ENCODE measurements around the gene SNX30.
A peak's percentile ranks its signal among the peaks of the same experiment; 100 is the strongest.

SNX30 gene

GRCh38 chr9:112750016-112750763 is at the start of gene SNX30 (continued):
- TF ChIP-seq, protein P1, sequence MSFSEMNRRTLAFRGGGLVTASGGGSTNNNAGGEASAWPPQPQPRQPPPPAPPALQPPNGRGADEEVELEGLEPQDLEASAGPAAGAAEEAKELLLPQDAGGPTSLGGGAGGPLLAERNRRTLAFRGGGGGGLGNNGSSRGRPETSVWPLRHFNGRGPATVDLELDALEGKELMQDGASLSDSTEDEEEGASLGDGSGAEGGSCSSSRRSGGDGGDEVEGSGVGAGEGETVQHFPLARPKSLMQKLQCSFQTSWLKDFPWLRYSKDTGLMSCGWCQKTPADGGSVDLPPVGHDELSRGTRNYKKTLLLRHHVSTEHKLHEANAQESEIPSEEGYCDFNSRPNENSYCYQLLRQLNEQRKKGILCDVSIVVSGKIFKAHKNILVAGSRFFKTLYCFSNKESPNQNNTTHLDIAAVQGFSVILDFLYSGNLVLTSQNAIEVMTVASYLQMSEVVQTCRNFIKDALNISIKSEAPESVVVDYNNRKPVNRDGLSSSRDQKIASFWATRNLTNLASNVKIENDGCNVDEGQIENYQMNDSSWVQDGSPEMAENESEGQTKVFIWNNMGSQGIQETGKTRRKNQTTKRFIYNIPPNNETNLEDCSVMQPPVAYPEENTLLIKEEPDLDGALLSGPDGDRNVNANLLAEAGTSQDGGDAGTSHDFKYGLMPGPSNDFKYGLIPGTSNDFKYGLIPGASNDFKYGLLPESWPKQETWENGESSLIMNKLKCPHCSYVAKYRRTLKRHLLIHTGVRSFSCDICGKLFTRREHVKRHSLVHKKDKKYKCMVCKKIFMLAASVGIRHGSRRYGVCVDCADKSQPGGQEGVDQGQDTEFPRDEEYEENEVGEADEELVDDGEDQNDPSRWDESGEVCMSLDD (tag by site-specific recombination; IDR thresholded peaks at IDR 0.05) = 0 out of 2 replicates have a peak, but pooled peaks have one; percentile 38
- TF ChIP-seq ZXDB (tag by site-specific recombination; IDR thresholded peaks at IDR 0.05) (peak; percentile 62), ZBTB17 (tag by site-specific recombination; IDR thresholded peaks at IDR 0.05) (peak; percentile 45), ZSCAN5A (tag by site-specific recombination; IDR thresholded peaks at IDR 0.05) (0 out of 2 replicates have a peak, but pooled peaks have one; percentile 46), FEZF1 (tag by site-specific recombination; IDR thresholded peaks at IDR 0.05) (no peak), ZNF341 (tag by site-specific recombination; IDR thresholded peaks at IDR 0.05; ENCODE audit: low read depth) (peak; percentile 57), ZNF514 (tag by site-specific recombination; IDR thresholded peaks at IDR 0.05) (no peak), ZNF660 (tag by site-specific recombination; IDR thresholded peaks at IDR 0.05) (no peak), HOXD13 (CRISPR knock-in tag; IDR thresholded peaks at IDR 0.05; ENCODE audit: borderline replicate concordance) (no peak), ZNF2 (tag by site-specific recombination; IDR thresholded peaks at IDR 0.05) (peak; percentile 53; the same call in 1 of the 2 replicates), ZNF311 (tag by site-specific recombination; IDR thresholded peaks at IDR 0.05; ENCODE audit: borderline replicate concordance) (no peak), ZNF366 (tag by site-specific recombination; conservative IDR thresholded peaks at IDR 0.05) (peak; percentile 87), ZNF335 (tag by site-specific recombination; conservative IDR thresholded peaks at IDR 0.05) (peak; percentile 94), ZNF610 (tag by site-specific recombination; IDR thresholded peaks at IDR 0.05; ENCODE audit: borderline replicate concordance) (0 out of 2 replicates have a peak, but pooled peaks have one; percentile 51), KLF9 (tag by site-specific recombination; IDR thresholded peaks at IDR 0.05; ENCODE audit: low read depth) (peak; percentile 90), SP3 (tag by site-specific recombination; IDR thresholded peaks at IDR 0.05) (peak; percentile 81), ZSCAN30 (tag by site-specific recombination; IDR thresholded peaks at IDR 0.05) (peak; percentile 57; the same call in 1 of the 2 replicates), ZBTB26 (tag by site-specific recombination; optimal IDR thresholded peaks at IDR 0.05) (peak; percentile 60), ZNF600 (tag by site-specific recombination; IDR thresholded peaks at IDR 0.05) (0 out of 2 replicates have a peak, but pooled peaks have one; percentile 44)
- TF ChIP-seq, protein P2, sequence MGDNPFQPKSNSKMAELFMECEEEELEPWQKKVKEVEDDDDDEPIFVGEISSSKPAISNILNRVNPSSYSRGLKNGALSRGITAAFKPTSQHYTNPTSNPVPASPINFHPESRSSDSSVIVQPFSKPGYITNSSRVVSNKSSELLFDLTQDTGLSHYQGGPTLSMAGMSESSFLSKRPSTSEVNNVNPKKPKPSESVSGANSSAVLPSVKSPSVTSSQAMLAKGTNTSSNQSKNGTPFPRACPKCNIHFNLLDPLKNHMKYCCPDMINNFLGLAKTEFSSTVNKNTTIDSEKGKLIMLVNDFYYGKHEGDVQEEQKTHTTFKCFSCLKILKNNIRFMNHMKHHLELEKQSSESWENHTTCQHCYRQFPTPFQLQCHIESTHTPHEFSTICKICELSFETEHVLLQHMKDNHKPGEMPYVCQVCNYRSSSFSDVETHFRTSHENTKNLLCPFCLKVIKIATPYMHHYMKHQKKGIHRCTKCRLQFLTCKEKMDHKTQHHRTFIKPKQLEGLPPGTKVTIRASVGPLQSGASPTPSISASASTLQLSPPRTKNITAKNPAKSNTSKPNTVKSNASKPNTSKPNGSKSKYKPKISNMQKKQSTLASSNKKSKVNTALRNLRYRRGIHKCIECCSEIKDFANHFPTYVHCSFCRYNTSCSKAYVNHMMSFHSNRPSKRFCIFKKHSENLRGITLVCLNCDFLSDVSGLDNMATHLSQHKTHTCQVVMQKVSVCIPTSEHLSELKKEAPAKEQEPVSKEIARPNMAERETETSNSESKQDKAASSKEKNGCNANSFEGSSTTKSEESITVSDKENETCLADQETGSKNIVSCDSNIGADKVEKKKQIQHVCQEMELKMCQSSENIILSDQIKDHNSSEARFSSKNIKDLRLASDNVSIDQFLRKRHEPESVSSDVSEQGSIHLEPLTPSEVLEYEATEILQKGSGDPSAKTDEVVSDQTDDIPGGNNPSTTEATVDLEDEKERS (tag by site-specific recombination; IDR thresholded peaks at IDR 0.05) = 0 out of 2 replicates have a peak, but pooled peaks have one; percentile 13
- TF ChIP-seq, protein P3, sequence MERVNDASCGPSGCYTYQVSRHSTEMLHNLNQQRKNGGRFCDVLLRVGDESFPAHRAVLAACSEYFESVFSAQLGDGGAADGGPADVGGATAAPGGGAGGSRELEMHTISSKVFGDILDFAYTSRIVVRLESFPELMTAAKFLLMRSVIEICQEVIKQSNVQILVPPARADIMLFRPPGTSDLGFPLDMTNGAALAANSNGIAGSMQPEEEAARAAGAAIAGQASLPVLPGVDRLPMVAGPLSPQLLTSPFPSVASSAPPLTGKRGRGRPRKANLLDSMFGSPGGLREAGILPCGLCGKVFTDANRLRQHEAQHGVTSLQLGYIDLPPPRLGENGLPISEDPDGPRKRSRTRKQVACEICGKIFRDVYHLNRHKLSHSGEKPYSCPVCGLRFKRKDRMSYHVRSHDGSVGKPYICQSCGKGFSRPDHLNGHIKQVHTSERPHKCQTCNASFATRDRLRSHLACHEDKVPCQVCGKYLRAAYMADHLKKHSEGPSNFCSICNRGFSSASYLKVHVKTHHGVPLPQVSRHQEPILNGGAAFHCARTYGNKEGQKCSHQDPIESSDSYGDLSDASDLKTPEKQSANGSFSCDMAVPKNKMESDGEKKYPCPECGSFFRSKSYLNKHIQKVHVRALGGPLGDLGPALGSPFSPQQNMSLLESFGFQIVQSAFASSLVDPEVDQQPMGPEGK (tag by site-specific recombination; IDR thresholded peaks at IDR 0.05) = peak; percentile 60; the same call in 1 of the 2 replicates
- TF ChIP-seq, protein P4, sequence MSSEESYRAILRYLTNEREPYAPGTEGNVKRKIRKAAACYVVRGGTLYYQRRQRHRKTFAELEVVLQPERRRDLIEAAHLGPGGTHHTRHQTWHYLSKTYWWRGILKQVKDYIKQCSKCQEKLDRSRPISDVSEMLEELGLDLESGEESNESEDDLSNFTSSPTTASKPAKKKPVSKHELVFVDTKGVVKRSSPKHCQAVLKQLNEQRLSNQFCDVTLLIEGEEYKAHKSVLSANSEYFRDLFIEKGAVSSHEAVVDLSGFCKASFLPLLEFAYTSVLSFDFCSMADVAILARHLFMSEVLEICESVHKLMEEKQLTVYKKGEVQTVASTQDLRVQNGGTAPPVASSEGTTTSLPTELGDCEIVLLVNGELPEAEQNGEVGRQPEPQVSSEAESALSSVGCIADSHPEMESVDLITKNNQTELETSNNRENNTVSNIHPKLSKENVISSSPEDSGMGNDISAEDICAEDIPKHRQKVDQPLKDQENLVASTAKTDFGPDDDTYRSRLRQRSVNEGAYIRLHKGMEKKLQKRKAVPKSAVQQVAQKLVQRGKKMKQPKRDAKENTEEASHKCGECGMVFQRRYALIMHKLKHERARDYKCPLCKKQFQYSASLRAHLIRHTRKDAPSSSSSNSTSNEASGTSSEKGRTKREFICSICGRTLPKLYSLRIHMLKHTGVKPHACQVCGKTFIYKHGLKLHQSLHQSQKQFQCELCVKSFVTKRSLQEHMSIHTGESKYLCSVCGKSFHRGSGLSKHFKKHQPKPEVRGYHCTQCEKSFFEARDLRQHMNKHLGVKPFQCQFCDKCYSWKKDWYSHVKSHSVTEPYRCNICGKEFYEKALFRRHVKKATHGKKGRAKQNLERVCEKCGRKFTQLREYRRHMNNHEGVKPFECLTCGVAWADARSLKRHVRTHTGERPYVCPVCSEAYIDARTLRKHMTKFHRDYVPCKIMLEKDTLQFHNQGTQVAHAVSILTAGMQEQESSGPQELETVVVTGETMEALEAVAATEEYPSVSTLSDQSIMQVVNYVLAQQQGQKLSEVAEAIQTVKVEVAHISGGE (tag by site-specific recombination; conservative IDR thresholded peaks at IDR 0.05; ENCODE audit: low read depth) = peak; percentile 84
- TF ChIP-seq, protein P5, sequence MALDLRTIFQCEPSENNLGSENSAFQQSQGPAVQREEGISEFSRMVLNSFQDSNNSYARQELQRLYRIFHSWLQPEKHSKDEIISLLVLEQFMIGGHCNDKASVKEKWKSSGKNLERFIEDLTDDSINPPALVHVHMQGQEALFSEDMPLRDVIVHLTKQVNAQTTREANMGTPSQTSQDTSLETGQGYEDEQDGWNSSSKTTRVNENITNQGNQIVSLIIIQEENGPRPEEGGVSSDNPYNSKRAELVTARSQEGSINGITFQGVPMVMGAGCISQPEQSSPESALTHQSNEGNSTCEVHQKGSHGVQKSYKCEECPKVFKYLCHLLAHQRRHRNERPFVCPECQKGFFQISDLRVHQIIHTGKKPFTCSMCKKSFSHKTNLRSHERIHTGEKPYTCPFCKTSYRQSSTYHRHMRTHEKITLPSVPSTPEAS (tag by site-specific recombination; IDR thresholded peaks at IDR 0.05) = no peak

Data from HEK293 (cell line).